Measurements from ENCODE around the gene EEF1AKMT1.

The EEF1AKMT1 gene

DNA sequence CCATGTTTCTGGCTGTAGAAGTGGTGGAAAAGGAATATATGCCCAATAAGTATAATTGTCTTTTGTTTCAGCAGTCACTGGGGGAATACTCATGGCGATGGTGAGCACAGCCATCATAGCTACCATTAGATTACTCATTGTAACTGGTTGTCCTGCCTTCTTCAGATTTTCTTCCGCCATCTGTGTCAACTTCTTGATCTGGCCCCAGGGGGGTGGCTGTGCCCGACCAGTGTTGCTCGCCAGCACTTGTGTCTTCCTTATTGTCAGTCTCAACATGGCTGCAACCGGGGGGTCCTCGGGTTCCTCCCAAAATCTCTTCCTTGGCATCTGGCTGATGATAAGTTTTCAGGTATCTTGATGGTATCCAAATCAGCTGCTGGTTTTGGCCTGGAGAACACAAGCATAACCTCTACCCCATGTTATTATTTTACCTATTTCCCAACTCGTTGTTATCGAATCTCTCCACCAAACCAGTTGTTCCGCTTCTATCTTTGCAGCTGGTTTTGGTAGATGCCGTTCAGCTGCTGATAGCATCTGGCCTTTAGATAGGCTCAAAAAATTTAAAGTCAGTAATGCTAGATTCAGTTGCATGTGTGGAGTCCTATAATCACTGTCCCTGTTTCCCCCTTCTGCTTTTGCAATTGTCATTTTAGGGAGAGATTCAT lies 93.2 kb downstream of the EEF1AKMT1 start:
- TF ChIP-seq POLR2AphosphoS5 (IDR thresholded peaks at IDR 0.05; ENCODE audit: low read depth, low read length) = no peak
- TF ChIP-seq, protein P1, sequence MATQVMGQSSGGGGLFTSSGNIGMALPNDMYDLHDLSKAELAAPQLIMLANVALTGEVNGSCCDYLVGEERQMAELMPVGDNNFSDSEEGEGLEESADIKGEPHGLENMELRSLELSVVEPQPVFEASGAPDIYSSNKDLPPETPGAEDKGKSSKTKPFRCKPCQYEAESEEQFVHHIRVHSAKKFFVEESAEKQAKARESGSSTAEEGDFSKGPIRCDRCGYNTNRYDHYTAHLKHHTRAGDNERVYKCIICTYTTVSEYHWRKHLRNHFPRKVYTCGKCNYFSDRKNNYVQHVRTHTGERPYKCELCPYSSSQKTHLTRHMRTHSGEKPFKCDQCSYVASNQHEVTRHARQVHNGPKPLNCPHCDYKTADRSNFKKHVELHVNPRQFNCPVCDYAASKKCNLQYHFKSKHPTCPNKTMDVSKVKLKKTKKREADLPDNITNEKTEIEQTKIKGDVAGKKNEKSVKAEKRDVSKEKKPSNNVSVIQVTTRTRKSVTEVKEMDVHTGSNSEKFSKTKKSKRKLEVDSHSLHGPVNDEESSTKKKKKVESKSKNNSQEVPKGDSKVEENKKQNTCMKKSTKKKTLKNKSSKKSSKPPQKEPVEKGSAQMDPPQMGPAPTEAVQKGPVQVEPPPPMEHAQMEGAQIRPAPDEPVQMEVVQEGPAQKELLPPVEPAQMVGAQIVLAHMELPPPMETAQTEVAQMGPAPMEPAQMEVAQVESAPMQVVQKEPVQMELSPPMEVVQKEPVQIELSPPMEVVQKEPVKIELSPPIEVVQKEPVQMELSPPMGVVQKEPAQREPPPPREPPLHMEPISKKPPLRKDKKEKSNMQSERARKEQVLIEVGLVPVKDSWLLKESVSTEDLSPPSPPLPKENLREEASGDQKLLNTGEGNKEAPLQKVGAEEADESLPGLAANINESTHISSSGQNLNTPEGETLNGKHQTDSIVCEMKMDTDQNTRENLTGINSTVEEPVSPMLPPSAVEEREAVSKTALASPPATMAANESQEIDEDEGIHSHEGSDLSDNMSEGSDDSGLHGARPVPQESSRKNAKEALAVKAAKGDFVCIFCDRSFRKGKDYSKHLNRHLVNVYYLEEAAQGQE (IDR thresholded peaks at IDR 0.05; ENCODE audit: insufficient read depth in 1 of 2, low read depth in 2 of 2, low read length in 2 of 2) = no peak
- no peak for TF ChIP-seq SIN3A (IDR thresholded peaks at IDR 0.05; ENCODE audit: borderline replicate concordance, insufficient read depth, low read length)
- TF ChIP-seq FOXP2 (optimal IDR thresholded peaks at IDR 0.05; ENCODE audit: borderline replicate concordance, extremely low read depth, extremely low read length, insufficient read depth) = no peak
- no peak for TF ChIP-seq TAF1 (IDR thresholded peaks at IDR 0.05; ENCODE audit: borderline replicate concordance, insufficient read depth, low read length)

- TF ChIP-seq TAF1 (IDR thresholded peaks at IDR 0.05; ENCODE audit: borderline replicate concordance, insufficient read depth, low read length) (no peak), SIN3A (IDR thresholded peaks at IDR 0.05; ENCODE audit: borderline replicate concordance, insufficient read depth, low read length) (no peak), POLR2AphosphoS5 (IDR thresholded peaks at IDR 0.05; ENCODE audit: low read depth, low read length) (no peak), FOXP2 (optimal IDR thresholded peaks at IDR 0.05; ENCODE audit: borderline replicate concordance, extremely low read depth, extremely low read length, insufficient read depth) (no peak)
- TF ChIP-seq, protein P1 (IDR thresholded peaks at IDR 0.05; ENCODE audit: insufficient read depth in 1 of 2, low read depth in 2 of 2, low read length in 2 of 2) = no peak
Observed at GRCh38 chr13:20679879-20680278, 93.9 kb downstream of the EEF1AKMT1 start.
